GM21528 (cell line): Measurements from ENCODE around the gene SERPINB4.
"Not testable (repeated sequence)": the region's sequence is repeated elsewhere in the genome, so short reads cannot be mapped to it uniquely, and the experiment has no call there.

ENCODE experiments used
- ATAC-seq: cut with Tn5 transposase; IDR thresholded peaks from one replicate; pipeline ENCODE4 v1.9.1; 2021; ENCODE audit warnings: mild to moderate bottlenecking, moderate library complexity; ENCODE audit not compliant: unreplicated experiment, low FRiP score

The SERPINB4 gene

GRCh38 chr18:63644142-63644541 is at the start of gene SERPINB4:
Gene SERPINB4 (minus strand): TSS chr18:63644256. CDS start chr18:63643577, 679 bp downstream.
- not testable (repeated sequence) for ATAC-seq

- no peak for ATAC-seq
These were observed 45.0 kb upstream of the SERPINB4 start for GRCh38 chr18:63689064-63689463.

GRCh38 chr18:63686871-63687270 is 42.8 kb upstream of the SERPINB4 start:
- ATAC-seq = no peak

GRCh38 chr18:63684718-63685117 is 40.7 kb upstream of the SERPINB4 start:
- ATAC-seq = no peak

- no peak for ATAC-seq
These were observed 39.8 kb upstream of the SERPINB4 start for GRCh38 chr18:63683890-63684289.

- no peak for ATAC-seq
These were observed 39.1 kb upstream of the SERPINB4 start for GRCh38 chr18:63683152-63683551.

GRCh38 chr18:63681449-63682340 is 37.6 kb upstream of the SERPINB4 start:
- no peak for ATAC-seq

- ATAC-seq = no peak
These were observed 36.0 kb upstream of the SERPINB4 start for GRCh38 chr18:63679820-63680606.

- ATAC-seq = no peak
These were observed 33.6 kb upstream of the SERPINB4 start for GRCh38 chr18:63677500-63678225.

GRCh38 chr18:63676526-63677323 is 32.7 kb upstream of the SERPINB4 start:
- peak; percentile 72 for ATAC-seq

- no peak for ATAC-seq
These were observed 20.5 kb upstream of the SERPINB4 start for GRCh38 chr18:63664571-63664970.

- ATAC-seq = not testable (repeated sequence)
These were observed 17.7 kb upstream of the SERPINB4 start, which contains the start of gene SERPINB3 for GRCh38 chr18:63661750-63662149. Gene SERPINB3 (minus strand): TSS chr18:63661893. CDS start chr18:63661216, 677 bp downstream.

GRCh38 chr18:63658920-63659319 is 14.9 kb upstream of the SERPINB4 start:
- ATAC-seq = not testable (repeated sequence)

- not testable (repeated sequence) for ATAC-seq
These were observed 6.2 kb upstream of the SERPINB4 start for GRCh38 chr18:63650271-63650670.

- ATAC-seq = no peak
These were observed 4.2 kb upstream of the SERPINB4 start for GRCh38 chr18:63648241-63648640.

- no peak for ATAC-seq
These were observed 2.9 kb upstream of the SERPINB4 start for GRCh38 chr18:63646936-63647335.

GRCh38 chr18:63644694-63645093 is 638 bp upstream of the SERPINB4 start:
- not testable (repeated sequence) for ATAC-seq

- ATAC-seq = not testable (repeated sequence)
These were observed 1.2 kb downstream of the SERPINB4 start for GRCh38 chr18:63642668-63643356.

- ATAC-seq = not testable (repeated sequence)
These were observed 2.8 kb downstream of the SERPINB4 start for GRCh38 chr18:63641157-63641680.
